HG03039 (cell line): Measurements from ENCODE around the gene ZBTB49.

Experiments used
- ATAC-seq: cut with Tn5 transposase; IDR thresholded peaks from one replicate; pipeline ENCODE4 v1.9.1; 2021; ENCODE audit warnings: mild to moderate bottlenecking, moderate library complexity; ENCODE audit not compliant: unreplicated experiment

Gene ZBTB49

DNA sequence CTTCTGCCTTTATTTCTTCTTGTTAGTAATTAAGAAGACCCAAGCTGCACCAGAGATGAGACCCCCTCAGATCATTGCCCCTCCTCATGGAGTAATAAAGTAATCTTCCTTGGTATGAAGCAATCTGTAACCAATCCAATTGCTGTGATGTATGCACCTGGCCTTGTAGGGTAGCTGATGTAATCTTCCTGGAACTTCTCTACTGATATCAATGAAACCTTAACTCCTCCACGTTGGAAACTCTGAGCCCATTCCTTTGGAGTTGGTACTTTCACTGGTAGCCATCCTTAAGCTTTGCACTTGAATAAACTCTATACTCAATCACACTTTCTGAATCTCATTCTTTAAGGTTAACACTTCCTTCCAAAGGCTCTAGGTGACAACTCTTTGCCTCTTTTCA, 65.3 kb downstream of the ZBTB49 start:
- ATAC-seq, result no peak

DNA sequence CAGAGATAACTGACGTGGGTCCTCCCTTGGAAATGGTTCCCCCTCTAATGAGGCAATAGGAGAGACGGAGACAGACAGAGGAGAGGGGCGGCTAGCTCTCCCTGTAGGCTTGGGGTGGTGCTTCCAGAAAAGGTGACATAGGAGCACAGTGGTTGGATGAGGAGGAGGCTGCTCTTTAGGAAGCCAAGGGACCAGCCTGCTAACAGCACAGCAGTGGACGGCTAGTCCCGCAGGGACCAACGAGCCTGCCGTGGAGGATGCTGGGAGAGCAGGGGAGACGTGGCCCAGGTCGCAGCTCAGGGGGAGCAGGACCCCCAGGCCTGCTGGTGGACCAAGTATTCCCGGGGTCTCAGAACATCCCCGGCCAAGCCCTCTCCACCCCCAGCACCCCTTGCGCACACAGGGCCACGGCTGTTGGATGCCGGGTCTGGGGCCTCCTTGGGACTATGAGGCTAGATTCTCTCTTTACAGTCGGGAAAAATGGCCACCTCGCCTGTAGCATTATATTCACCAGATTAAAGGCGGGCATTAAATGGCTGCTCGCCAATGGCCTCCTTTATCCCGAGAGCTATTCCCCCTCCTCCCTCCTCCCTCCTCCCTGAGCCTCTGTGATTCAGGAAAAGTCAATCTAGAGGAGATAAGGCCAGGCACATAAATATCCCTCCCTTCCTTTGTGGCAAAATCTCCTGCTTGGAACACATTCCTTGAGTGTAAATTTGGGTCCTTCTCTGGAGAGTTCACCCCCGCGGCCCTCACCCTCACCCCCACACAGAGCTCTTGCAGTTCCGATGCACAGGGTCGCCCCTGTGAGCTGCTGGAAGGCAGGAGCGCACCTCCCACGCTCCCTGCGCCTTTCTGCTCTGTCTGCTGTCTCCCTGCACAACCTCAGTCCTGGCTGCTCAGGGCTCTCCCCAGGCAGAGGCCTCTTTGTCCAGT, 66.3 kb downstream of the ZBTB49 start:
- ATAC-seq, result no peak

DNA sequence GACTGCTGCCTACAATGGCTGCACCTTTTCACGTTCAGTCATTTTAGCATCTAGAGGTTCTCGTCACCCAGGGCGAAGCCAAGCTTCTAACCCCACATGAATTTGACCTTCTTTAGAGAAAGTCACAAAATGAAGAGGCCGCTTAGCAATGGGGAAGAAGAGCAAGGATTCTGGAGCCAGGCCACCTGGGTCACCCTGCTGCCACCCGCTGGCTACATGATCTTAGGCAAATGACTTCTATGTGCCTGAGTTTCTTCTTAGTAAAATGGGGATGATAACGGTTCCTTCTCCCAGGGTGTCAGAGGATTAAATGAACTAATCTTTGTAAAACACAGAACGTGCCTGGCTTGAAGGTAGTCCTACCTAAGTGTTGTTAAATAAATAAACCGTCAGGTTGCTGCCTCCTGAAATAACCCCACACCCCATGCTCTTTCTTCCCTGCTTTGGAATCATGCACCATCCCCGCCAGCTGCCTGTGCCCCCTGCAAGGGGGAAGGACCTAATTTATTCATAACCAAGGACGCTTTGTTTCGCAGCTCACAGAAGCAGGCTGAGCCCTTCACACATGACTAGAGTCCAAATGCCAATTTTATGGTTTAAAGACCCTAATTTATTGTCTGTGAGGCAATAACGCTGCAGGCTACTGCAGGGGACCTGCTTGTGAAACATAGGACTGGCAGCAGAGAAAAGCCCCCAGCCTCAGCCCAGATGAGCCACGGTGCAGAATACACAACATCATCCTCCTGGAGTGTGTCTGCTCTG, 68.2 kb downstream of the ZBTB49 start:
- ATAC-seq, result no peak

DNA sequence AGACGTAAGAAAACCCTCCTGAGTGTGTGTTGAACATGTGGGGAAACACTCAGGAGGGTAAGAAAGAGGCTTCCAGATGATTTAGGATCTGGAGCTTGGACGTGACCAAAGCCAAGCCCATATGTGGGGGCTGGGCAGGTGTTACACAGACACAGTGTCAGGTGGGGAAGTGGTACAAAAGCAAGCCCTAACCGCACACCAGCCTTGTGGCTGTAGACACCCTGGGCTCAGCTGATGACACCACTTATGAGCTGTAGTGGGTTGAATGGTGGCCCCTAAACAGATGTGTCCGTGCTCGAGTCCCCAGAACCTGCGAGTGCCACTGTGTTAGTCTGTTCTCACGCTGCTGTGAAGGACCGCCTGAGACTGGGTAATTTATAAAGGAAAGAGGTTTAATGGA, 71.8 kb downstream of the ZBTB49 start:
- ATAC-seq, result no peak

DNA sequence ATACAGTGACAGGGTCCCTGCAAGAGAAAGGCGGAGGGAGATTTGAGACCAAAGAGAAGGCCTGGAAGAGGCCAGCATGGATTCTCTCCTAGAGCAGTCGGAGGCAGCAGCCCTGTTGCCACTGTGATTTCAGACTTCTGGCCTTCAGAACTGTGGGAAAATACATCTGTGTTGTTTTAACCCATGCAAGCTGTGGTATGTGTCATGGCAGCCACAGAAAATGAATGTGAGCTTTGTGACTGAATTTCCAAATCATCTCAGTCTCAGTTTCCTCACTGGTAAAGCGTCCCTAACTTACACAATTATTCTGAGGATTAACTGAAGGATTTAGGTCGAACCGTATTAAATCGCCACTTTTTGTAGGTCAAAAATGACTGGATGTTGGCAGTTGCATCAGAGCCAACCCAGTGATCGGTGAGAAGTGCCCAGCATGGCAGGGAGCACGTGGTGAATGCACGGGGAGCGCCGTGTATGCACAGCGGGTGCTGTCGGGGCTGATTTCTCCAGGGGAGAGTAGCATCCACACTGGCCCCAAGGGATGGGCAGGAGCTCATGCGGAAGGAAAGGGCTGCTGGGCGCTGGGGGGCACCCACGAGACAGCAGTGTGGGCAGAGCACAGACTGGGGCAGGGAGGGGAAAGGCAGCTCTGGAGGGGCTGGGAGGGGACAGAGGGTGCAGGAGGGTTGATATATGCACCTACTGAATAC, 73.1 kb downstream of the ZBTB49 start:
- ATAC-seq, result no peak

DNA sequence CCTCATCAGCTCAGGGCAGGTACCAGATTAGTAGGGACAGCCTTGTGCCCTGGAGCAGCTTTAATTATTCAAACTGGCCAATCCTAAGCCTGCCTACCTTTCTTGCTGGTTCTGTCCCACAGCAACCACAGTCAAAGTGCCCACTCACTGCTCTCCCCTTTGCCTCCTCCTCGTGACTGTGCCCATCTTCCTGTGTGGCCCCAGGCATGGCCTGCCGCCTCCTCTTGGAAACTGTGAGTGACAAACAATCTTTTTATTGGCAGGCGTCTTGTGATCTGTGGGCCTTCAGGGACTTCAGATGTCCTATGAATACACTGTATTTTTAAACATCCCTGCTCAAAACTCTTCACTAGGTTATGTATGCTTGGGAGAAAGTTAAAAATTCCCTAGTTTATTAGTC, 74.0 kb downstream of the ZBTB49 start:
- ATAC-seq, result no peak

DNA sequence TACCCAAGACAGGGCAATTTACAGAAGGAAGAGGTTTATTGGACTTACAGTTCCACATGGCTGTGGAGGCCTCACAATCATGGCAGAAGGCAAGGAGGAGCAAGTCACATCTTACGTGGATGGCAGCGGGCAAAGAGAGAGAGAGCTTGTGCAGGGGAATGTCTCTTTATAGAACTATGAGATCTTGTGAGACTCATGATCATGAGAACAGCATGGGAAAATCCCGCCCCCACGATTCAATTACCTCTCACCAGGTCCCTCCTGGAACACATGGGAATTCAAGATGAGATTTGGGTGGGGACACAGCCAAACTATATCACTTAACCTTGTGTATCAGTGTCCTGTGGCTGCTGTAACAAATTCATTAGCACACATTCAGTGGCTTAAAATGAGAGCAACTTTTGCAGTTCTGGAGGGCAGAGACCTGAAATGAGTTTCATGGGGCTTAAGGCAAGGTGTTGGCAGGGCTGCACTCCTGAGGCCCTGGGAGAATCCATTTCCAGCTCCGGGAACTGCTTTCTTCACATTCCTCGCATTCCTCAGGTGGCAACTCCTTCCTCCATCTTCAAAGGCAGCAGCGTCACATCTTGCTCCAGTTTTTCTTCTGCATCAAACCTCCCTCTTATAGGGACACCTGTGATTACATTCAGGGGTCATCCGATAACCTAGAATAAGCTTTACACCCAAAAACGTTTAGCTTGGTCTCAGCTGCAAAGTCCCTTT, 74.6 kb downstream of the ZBTB49 start:
- no peak for ATAC-seq

DNA sequence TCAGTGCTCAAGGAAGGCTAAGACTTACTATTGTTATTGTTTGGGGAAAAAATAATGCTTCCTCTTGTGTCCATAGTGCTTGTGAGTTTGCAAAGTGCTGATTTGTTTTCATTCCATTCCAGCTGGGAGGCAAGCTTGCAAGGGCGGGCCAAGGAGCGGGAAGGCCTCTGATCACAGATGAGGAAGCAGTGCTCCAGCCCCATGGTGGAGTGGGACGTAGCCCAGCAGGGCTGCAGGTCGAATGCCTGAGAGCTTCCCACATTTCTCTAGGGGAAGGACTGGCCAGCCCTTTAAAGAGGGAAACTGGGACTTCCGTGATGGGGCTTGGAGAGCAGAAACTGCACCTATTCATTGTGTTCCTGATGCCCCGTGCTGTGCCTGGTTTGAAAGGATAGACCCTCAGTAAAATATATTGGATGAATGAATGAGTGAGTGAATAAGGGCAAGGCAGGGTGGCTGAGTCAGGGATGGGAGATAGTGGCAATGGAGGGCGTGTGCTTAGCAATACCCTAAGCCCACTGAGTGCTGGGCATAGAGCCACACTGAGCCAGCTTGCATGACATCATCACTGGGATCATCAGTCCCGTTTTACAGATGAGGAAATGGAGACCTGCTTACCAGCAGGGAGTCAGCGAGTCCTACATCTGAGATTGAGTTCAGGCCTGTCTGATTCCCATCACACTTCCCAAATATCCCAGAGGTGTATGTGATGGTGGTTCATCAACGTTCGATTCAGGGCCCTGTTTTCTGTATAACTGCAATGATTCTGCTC, 78.9 kb downstream of the ZBTB49 start:
- ATAC-seq, result no peak
